Panc1 (cell line): ENCODE measurements around the gene PARD3. TPM values are rescaled to one million over a fixed set of nuclear protein-coding genes. Genes with fewer than 3 reads are reported as not detected.

Experiments
- ATAC-seq: fragments of 200-7000 bp; cut with Tn5 transposase; 2 replicates; pipeline ENCODE4 v1.9.1; 2020; ENCODE audit warnings: mild to moderate bottlenecking, moderate library complexity
- BruUV-seq: library from RNA; stranded (reverse); fragments of 400-500 nt; replicated peaks from 2 replicates; lab custom pipeline; 2021; lab: Mats Ljungman, UMichigan
- CTCF ChIA-PET: fragments of 300-600 bp; sonication (Branson Sonifier 250); formaldehyde crosslinking; loops from one replicate; lab custom pipeline; 2022; ENCODE audit warnings: antibody characterized with exemption; lab: Charles Lee
- POLR2A ChIA-PET: fragments of 300-600 bp; sonication (Branson Sonifier 250); formaldehyde crosslinking; loops from one replicate; lab custom pipeline; 2022; ENCODE audit warnings: antibody characterized with exemption; lab: Charles Lee
- DNase-seq: peaks from one replicate; pipeline ENCODE4 v3.0.0-alpha.2; 2010; ENCODE audit warnings: low read depth, low spot score
- H3K27ac ChIP-seq: 2 replicates; pipeline ENCODE4 v1.5.1; 2011; ENCODE audit warnings: mild to moderate bottlenecking, low read length, inconsistent platforms
- H3K27me3 ChIP-seq: fragments of 200-500 bp; sonication (Bioruptor generic); 2 replicates; pipeline ENCODE4 v1.6.0; 2014; ENCODE audit warnings: low read length, inconsistent platforms; ENCODE audit not compliant: control insufficient read depth, insufficient read depth
- H3K36me3 ChIP-seq: fragments of 200-500 bp; sonication (Bioruptor generic); 2 replicates; pipeline ENCODE4 v1.5.1; 2014; ENCODE audit warnings: inconsistent platforms, mild to moderate bottlenecking, low read length, moderate library complexity; ENCODE audit not compliant: control insufficient read depth, insufficient read depth
- H3K4me1 ChIP-seq: 2 replicates; pipeline ENCODE4 v1.5.1; 2011; ENCODE audit warnings: inconsistent platforms, mild to moderate bottlenecking, low read length, moderate library complexity; ENCODE audit not compliant: control insufficient read depth, insufficient read depth
- H3K4me3 ChIP-seq, 2 experiments: 2 replicates each; pipeline ENCODE4 v1.5.1; 2011 to 2012; ENCODE audit warnings: low read depth in 2 of 2, low read length in 2 of 2, mild to moderate bottlenecking in 2 of 2, inconsistent platforms in 1 of 2, moderate library complexity in 1 of 2
- H3K9me3 ChIP-seq: fragments of 200-500 bp; sonication (Bioruptor generic); 2 replicates; pipeline ENCODE4 v1.5.1; 2014; ENCODE audit warnings: low read depth, mild to moderate bottlenecking, inconsistent platforms, low read length, moderate library complexity; ENCODE audit not compliant: control insufficient read depth, insufficient read depth
- CTCF ChIP-seq: fragments of 450-650 bp; IDR thresholded peaks from 2 replicates; pipeline ENCODE4 v1.5.1; 2017; ENCODE audit warnings: mild to moderate bottlenecking
- POLR2AphosphoS5 ChIP-seq: IDR thresholded peaks from 2 replicates; pipeline ENCODE4 v1.6.1; 2012; ENCODE audit warnings: mild to moderate bottlenecking, low read depth, low read length, moderate library complexity
- SIN3A ChIP-seq: IDR thresholded peaks from 2 replicates; pipeline ENCODE4 v1.6.1; 2012; ENCODE audit warnings: low read depth, mild to moderate bottlenecking, low read length, moderate library complexity, borderline replicate concordance; ENCODE audit not compliant: insufficient read depth
- TCF7L2 ChIP-seq: IDR thresholded peaks from 2 replicates; pipeline ENCODE4 v1.6.1; 2011; ENCODE audit warnings: mild to moderate bottlenecking, low read depth, low read length, inconsistent platforms
- in situ Hi-C: cut with HindIII; loops from 2 replicates; pipeline ENCODE4 v1.10.0; 2016; ENCODE audit warnings: low sequenced_read_pairs, low pct_unique_long_range_greater_than_20kb
- intact Hi-C: fragments of 100-400 bp; cut with micrococcal nuclease; formaldehyde crosslinking; loops from one replicate; pipeline ENCODE4 v1.10.0; 2022; ENCODE audit not compliant: unreplicated experiment
- total RNA-seq: library from RNA; stranded (reverse); gene quantifications from one replicate; pipeline ENCODE4 v1.2.1, GENCODE V29; 2021; ENCODE audit not compliant: unreplicated experiment
- TF ChIP-seq, protein P1 (sequence below), 2 experiments: IDR thresholded peaks; 2 replicates each; pipeline ENCODE4 v1.6.1; 2011 to 2012; ENCODE audit warnings: low read depth in 2 of 2, control low read depth in 1 of 2, low read length in 1 of 2, mild to moderate bottlenecking in 1 of 2, moderate library complexity in 1 of 2; ENCODE audit not compliant: insufficient read depth in 1 of 2

The PARD3 gene
- total RNA-seq, 1 experiment from 2014 or later: 29.8 TPM

DNA sequence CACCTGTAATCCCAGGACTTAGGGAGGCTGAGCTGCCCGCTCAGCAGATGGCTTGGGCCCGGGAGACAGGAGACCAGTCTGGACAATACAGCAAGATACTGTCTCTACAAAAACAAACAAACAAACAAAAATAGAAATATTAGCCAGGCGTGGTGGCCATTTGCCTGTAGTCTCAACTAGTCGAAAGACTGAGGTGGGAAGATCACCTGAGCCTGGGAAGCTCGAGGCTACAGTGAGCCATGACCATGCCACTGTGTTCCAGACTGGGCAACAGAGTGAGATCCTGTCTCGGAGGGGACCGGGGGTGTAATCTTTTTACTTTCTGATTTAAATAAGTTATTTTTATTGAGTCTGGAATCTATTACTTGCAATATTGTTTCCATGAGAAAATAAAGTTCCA is 274.6 kb downstream of the PARD3 start:
- Histone ChIP-seq H3K27me3 (no peaks in the 10 kb centered on the region), H3K9me3 (no peaks in the 10 kb centered on the region), H3K27ac (no peak overlapping the region), H3K4me3 (no peak overlapping the region), H3K4me1 (peaks cover 11% of the 10 kb centered on the region), H3K36me3 (no peaks in the 10 kb centered on the region)
- CTCF ChIA-PET: no interaction called here
- ATAC-seq (no peak), DNase-seq (no peak)
- intact Hi-C loops: no loop called here
- in situ Hi-C loops: no loop called here
- POLR2A ChIA-PET: no interaction called here
- no TSS peak for BruUV-seq
- TF ChIP-seq POLR2AphosphoS5 (no peak), CTCF (no peak), SIN3A (no peak), TCF7L2 (no peak)
- TF ChIP-seq, protein P1, sequence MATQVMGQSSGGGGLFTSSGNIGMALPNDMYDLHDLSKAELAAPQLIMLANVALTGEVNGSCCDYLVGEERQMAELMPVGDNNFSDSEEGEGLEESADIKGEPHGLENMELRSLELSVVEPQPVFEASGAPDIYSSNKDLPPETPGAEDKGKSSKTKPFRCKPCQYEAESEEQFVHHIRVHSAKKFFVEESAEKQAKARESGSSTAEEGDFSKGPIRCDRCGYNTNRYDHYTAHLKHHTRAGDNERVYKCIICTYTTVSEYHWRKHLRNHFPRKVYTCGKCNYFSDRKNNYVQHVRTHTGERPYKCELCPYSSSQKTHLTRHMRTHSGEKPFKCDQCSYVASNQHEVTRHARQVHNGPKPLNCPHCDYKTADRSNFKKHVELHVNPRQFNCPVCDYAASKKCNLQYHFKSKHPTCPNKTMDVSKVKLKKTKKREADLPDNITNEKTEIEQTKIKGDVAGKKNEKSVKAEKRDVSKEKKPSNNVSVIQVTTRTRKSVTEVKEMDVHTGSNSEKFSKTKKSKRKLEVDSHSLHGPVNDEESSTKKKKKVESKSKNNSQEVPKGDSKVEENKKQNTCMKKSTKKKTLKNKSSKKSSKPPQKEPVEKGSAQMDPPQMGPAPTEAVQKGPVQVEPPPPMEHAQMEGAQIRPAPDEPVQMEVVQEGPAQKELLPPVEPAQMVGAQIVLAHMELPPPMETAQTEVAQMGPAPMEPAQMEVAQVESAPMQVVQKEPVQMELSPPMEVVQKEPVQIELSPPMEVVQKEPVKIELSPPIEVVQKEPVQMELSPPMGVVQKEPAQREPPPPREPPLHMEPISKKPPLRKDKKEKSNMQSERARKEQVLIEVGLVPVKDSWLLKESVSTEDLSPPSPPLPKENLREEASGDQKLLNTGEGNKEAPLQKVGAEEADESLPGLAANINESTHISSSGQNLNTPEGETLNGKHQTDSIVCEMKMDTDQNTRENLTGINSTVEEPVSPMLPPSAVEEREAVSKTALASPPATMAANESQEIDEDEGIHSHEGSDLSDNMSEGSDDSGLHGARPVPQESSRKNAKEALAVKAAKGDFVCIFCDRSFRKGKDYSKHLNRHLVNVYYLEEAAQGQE (IDR thresholded peaks at IDR 0.05; ENCODE audit: insufficient read depth in 1 of 2, low read depth in 2 of 2, low read length in 1 of 2): no peak

- no peaks in the 10 kb centered on the region for H3K9me3 ChIP-seq
- peak; percentile 78 for ATAC-seq
- TF ChIP-seq TCF7L2: no peak
- TF ChIP-seq, protein P1 (IDR thresholded peaks at IDR 0.05; ENCODE audit: insufficient read depth in 1 of 2, low read depth in 2 of 2, low read length in 1 of 2): no peak
- TF ChIP-seq SIN3A: no peak
- no peaks in the 10 kb centered on the region for H3K27me3 ChIP-seq
- CTCF ChIA-PET: no interaction called here
- POLR2A ChIA-PET: no interaction called here
- DNase-seq: no peak
- BruUV-seq: no TSS peak
- in situ Hi-C loops: no loop called here
- peak overlapping the region; percentile 16 to 41 for H3K4me3 ChIP-seq
- peak overlapping the region; percentile 86 for H3K27ac ChIP-seq
- no peaks in the 10 kb centered on the region for H3K36me3 ChIP-seq
- intact Hi-C loops: no loop called here
- H3K4me1 ChIP-seq: peaks cover 11% of the 10 kb centered on the region
Observed at GRCh38 chr10:34539533-34540315, 275.4 kb downstream of the PARD3 start.
